Uterus (tissue), 2 donors: ENCODE data around the gene RBM25.

Experiments
- POLR2A ChIP-seq, 2 donors: fragments of 450-650 bp; IDR thresholded peaks; one replicate each; pipeline ENCODE4 v1.6.1; 2016; ENCODE audit warnings: antibody characterized with exemption in 2 of 2, mild to moderate bottlenecking in 1 of 2, moderate library complexity in 1 of 2
- TF ChIP-seq, protein P1 (sequence below), 4 experiments: fragments of 200-600 bp in 2 of 4; fragments of 450-650 bp in 2 of 4; sonication (generic) in 2 of 4; IDR thresholded peaks; one replicate each; pipeline ENCODE4 v1.5.1; 2016 to 2019; ENCODE audit warnings: antibody characterized with exemption in 4 of 4, mild to moderate bottlenecking in 2 of 4, moderate library complexity in 1 of 4

DNA sequence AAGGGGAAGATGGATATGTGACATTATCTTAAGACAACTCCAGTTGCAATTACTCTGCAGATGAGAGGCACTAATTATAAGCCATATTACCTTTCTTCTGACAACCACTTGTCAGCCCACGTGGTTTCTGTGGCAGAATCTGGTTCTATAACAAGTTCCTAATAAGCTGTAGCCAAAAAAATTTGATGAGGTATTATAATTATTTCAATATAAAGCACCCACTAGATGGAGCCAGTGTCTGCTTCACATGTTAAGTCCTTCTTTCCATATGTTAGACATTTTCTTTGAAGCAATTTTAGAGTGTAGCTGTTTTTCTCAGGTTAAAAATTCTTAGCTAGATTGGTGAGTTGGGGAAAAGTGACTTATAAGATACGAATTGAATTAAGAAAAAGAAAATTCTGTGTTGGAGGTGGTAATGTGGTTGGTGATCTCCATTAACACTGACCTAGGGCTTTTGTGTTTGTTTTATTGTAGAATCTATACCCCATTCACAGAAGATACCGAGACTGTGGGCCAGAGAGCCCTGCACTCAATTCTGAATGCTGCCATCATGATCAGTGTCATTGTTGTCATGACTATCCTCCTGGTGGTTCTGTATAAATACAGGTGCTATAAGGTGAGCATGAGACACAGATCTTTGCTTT lies 114.9 kb downstream of the RBM25 start:
- TF ChIP-seq, protein P1, sequence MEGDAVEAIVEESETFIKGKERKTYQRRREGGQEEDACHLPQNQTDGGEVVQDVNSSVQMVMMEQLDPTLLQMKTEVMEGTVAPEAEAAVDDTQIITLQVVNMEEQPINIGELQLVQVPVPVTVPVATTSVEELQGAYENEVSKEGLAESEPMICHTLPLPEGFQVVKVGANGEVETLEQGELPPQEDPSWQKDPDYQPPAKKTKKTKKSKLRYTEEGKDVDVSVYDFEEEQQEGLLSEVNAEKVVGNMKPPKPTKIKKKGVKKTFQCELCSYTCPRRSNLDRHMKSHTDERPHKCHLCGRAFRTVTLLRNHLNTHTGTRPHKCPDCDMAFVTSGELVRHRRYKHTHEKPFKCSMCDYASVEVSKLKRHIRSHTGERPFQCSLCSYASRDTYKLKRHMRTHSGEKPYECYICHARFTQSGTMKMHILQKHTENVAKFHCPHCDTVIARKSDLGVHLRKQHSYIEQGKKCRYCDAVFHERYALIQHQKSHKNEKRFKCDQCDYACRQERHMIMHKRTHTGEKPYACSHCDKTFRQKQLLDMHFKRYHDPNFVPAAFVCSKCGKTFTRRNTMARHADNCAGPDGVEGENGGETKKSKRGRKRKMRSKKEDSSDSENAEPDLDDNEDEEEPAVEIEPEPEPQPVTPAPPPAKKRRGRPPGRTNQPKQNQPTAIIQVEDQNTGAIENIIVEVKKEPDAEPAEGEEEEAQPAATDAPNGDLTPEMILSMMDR (IDR thresholded peaks at IDR 0.05), result peak; percentile 49 to 60 (median 55)
- no peak for TF ChIP-seq POLR2A (IDR thresholded peaks at IDR 0.05)
